GM18858 (cell line): ENCODE results near the gene LAMA2.

Experiments
- ATAC-seq: cut with Tn5 transposase; IDR thresholded peaks from one replicate; pipeline ENCODE4 v1.9.1; 2021; ENCODE audit not compliant: unreplicated experiment

LAMA2 gene

GRCh38 chr6:129253727-129254126 lies 370.8 kb downstream of the LAMA2 start:
- ATAC-seq, result no peak

GRCh38 chr6:129257196-129257595 lies 374.3 kb downstream of the LAMA2 start:
- ATAC-seq, result no peak

- ATAC-seq, result no peak
Observed at GRCh38 chr6:129262661-129263060, 379.7 kb downstream of the LAMA2 start.

- ATAC-seq, result no peak
Observed at GRCh38 chr6:129263176-129263575, 380.2 kb downstream of the LAMA2 start.

- no peak for ATAC-seq
Observed at GRCh38 chr6:129264480-129265045, 381.6 kb downstream of the LAMA2 start.

- ATAC-seq, result no peak
Observed at GRCh38 chr6:129267028-129267427, 384.1 kb downstream of the LAMA2 start.

- ATAC-seq, result no peak
Observed at GRCh38 chr6:129269076-129269475, 386.1 kb downstream of the LAMA2 start.

GRCh38 chr6:129269891-129270290 lies 387.0 kb downstream of the LAMA2 start:
- ATAC-seq, result no peak

GRCh38 chr6:129270450-129270849 lies 387.5 kb downstream of the LAMA2 start:
- ATAC-seq, result no peak

GRCh38 chr6:129273161-129273560 lies 390.2 kb downstream of the LAMA2 start:
- no peak for ATAC-seq

GRCh38 chr6:129276461-129276860 lies 393.5 kb downstream of the LAMA2 start:
- ATAC-seq, result no peak

GRCh38 chr6:129276986-129277385 lies 394.0 kb downstream of the LAMA2 start:
- ATAC-seq, result no peak

GRCh38 chr6:129279343-129280292 lies 396.7 kb downstream of the LAMA2 start:
- no peak for ATAC-seq

GRCh38 chr6:129280293-129280644 lies 397.3 kb downstream of the LAMA2 start:
- ATAC-seq, result no peak

- no peak for ATAC-seq
Observed at GRCh38 chr6:129280749-129281148, 397.8 kb downstream of the LAMA2 start.

GRCh38 chr6:129281168-129281796 lies 398.3 kb downstream of the LAMA2 start:
- no peak for ATAC-seq

GRCh38 chr6:129282019-129282418 lies 399.1 kb downstream of the LAMA2 start:
- no peak for ATAC-seq

- ATAC-seq, result no peak
Observed at GRCh38 chr6:129284225-129284624, 401.3 kb downstream of the LAMA2 start.

- ATAC-seq, result no peak
Observed at GRCh38 chr6:129287231-129288177, 404.6 kb downstream of the LAMA2 start.

GRCh38 chr6:129289442-129289841 lies 406.5 kb downstream of the LAMA2 start:
- ATAC-seq, result no peak

- ATAC-seq, result no peak
Observed at GRCh38 chr6:129292836-129293235, 409.9 kb downstream of the LAMA2 start.
